T-helper 1 cell treated with Interleukin-12 subunit alpha and Interleukin-12 subunit beta and Interleukin-4 antibody, amounts not matched to agents 30 μg/mL and 1 μg/mL, for 36 hours (primary cell): Measurements from ENCODE around the gene ARFGAP2.

Experiments used
- H3K27ac Mint-ChIP-seq: one replicate; pipeline ENCODE4 v1.8.0; 2021; ENCODE audit warnings: mild to moderate bottlenecking, mixed read lengths
- H3K27me3 Mint-ChIP-seq: one replicate; pipeline ENCODE4 v1.8.0; 2021; ENCODE audit warnings: low read depth, mixed read lengths
- H3K36me3 Mint-ChIP-seq: one replicate; pipeline ENCODE4 v1.8.0; 2021; ENCODE audit warnings: low read depth, mixed read lengths
- H3K4me1 Mint-ChIP-seq: one replicate; pipeline ENCODE4 v1.8.0; 2021; ENCODE audit warnings: low read depth, mixed read lengths
- H3K4me3 Mint-ChIP-seq: one replicate; pipeline ENCODE4 v1.8.0; 2021; ENCODE audit warnings: mild to moderate bottlenecking, moderate library complexity, mixed read lengths
- H3K9me3 Mint-ChIP-seq: one replicate; pipeline ENCODE4 v1.8.0; 2021; ENCODE audit warnings: mixed read lengths

ARFGAP2 gene

GRCh38 chr11:47152953-47153950 lies 23.4 kb downstream of the ARFGAP2 start:
- Mint-ChIP-seq H3K4me1 (peaks cover 21% of the 10 kb centered on the region), H3K36me3 (peaks cover 7% of the 10 kb centered on the region), H3K9me3 (no peaks in the 10 kb centered on the region), H3K27ac (no peak overlapping the region), H3K4me3 (no peak overlapping the region), H3K27me3 (no peaks in the 10 kb centered on the region)

- H3K4me1 Mint-ChIP-seq, result peaks cover 21% of the 10 kb centered on the region
- H3K36me3 Mint-ChIP-seq, result peaks cover 7% of the 10 kb centered on the region
- H3K27me3 Mint-ChIP-seq, result no peaks in the 10 kb centered on the region
- H3K4me3 Mint-ChIP-seq, result no peak overlapping the region
- no peaks in the 10 kb centered on the region for H3K9me3 Mint-ChIP-seq
- no peak overlapping the region for H3K27ac Mint-ChIP-seq
Observed at GRCh38 chr11:47152126-47152952, 24.3 kb downstream of the ARFGAP2 start.

GRCh38 chr11:47149782-47150181 lies 26.9 kb downstream of the ARFGAP2 start:
- H3K9me3 Mint-ChIP-seq, result no peaks in the 10 kb centered on the region

GRCh38 chr11:47148903-47149531 lies 27.7 kb downstream of the ARFGAP2 start:
- Mint-ChIP-seq H3K27ac (no peak overlapping the region), H3K27me3 (no peaks in the 10 kb centered on the region), H3K36me3 (peaks cover 4% of the 10 kb centered on the region), H3K4me1 (peaks cover 5% of the 10 kb centered on the region), H3K4me3 (no peak overlapping the region), H3K9me3 (no peaks in the 10 kb centered on the region)

More at GRCh38 chr11:47149782-47150181, 26.9 kb downstream of the ARFGAP2 start:
- Mint-ChIP-seq H3K36me3 (peaks cover 4% of the 10 kb centered on the region), H3K4me3 (no peak overlapping the region), H3K27me3 (no peaks in the 10 kb centered on the region), H3K27ac (no peak overlapping the region), H3K4me1 (peaks cover 10% of the 10 kb centered on the region)

GRCh38 chr11:47148270-47148669 lies 28.4 kb downstream of the ARFGAP2 start:
- Mint-ChIP-seq H3K27ac (no peak overlapping the region), H3K4me1 (peaks cover 4% of the 10 kb centered on the region), H3K27me3 (no peaks in the 10 kb centered on the region), H3K4me3 (no peak overlapping the region), H3K9me3 (no peaks in the 10 kb centered on the region), H3K36me3 (peaks cover 3% of the 10 kb centered on the region)

- no peaks in the 10 kb centered on the region for H3K36me3 Mint-ChIP-seq
- no peaks in the 10 kb centered on the region for H3K27me3 Mint-ChIP-seq
- no peaks in the 10 kb centered on the region for H3K4me1 Mint-ChIP-seq
- no peaks in the 10 kb centered on the region for H3K9me3 Mint-ChIP-seq
- H3K27ac Mint-ChIP-seq, result no peak overlapping the region
- H3K4me3 Mint-ChIP-seq, result no peak overlapping the region
Observed at GRCh38 chr11:47147681-47148080, 29.0 kb downstream of the ARFGAP2 start.

GRCh38 chr11:47147250-47147649 lies 29.4 kb downstream of the ARFGAP2 start:
- no peaks in the 10 kb centered on the region for H3K27me3 Mint-ChIP-seq
- H3K27ac Mint-ChIP-seq, result no peak overlapping the region
- no peak overlapping the region for H3K4me3 Mint-ChIP-seq
- H3K4me1 Mint-ChIP-seq, result no peaks in the 10 kb centered on the region
- H3K9me3 Mint-ChIP-seq, result no peaks in the 10 kb centered on the region
- no peaks in the 10 kb centered on the region for H3K36me3 Mint-ChIP-seq

- Mint-ChIP-seq H3K4me1 (no peaks in the 10 kb centered on the region), H3K9me3 (no peaks in the 10 kb centered on the region), H3K27me3 (no peaks in the 10 kb centered on the region), H3K36me3 (no peaks in the 10 kb centered on the region), H3K27ac (no peak overlapping the region), H3K4me3 (no peak overlapping the region)
Observed at GRCh38 chr11:47144541-47144940, 32.1 kb downstream of the ARFGAP2 start.

- Mint-ChIP-seq H3K27ac (no peak overlapping the region), H3K36me3 (peaks cover 2% of the 10 kb centered on the region)
Observed at GRCh38 chr11:47143322-47143721, 33.4 kb downstream of the ARFGAP2 start.

GRCh38 chr11:47139878-47140277 lies 36.8 kb downstream of the ARFGAP2 start:
- Mint-ChIP-seq H3K9me3 (no peaks in the 10 kb centered on the region), H3K27ac (no peak overlapping the region), H3K4me1 (peaks cover 4% of the 10 kb centered on the region), H3K36me3 (peaks cover 8% of the 10 kb centered on the region), H3K27me3 (peaks cover 6% of the 10 kb centered on the region), H3K4me3 (no peak overlapping the region)

More at GRCh38 chr11:47143322-47143721, 33.4 kb downstream of the ARFGAP2 start:
- Mint-ChIP-seq H3K27me3 (no peaks in the 10 kb centered on the region), H3K9me3 (no peaks in the 10 kb centered on the region), H3K4me1 (peaks cover 4% of the 10 kb centered on the region), H3K4me3 (no peak overlapping the region)

- Mint-ChIP-seq H3K36me3 (peaks cover 8% of the 10 kb centered on the region), H3K4me1 (peaks cover 4% of the 10 kb centered on the region), H3K4me3 (no peak overlapping the region), H3K9me3 (no peaks in the 10 kb centered on the region), H3K27me3 (peaks cover 6% of the 10 kb centered on the region), H3K27ac (no peak overlapping the region)
Observed at GRCh38 chr11:47137476-47137875, 39.2 kb downstream of the ARFGAP2 start.

GRCh38 chr11:47136921-47137320 lies 39.8 kb downstream of the ARFGAP2 start:
- Mint-ChIP-seq H3K4me1 (peaks cover 4% of the 10 kb centered on the region), H3K36me3 (peaks cover 8% of the 10 kb centered on the region), H3K9me3 (no peaks in the 10 kb centered on the region), H3K27ac (no peak overlapping the region), H3K27me3 (peaks cover 6% of the 10 kb centered on the region), H3K4me3 (no peak overlapping the region)

GRCh38 chr11:47136327-47136726 lies 40.4 kb downstream of the ARFGAP2 start:
- no peaks in the 10 kb centered on the region for H3K9me3 Mint-ChIP-seq
- H3K4me3 Mint-ChIP-seq, result no peak overlapping the region
- H3K27ac Mint-ChIP-seq, result no peak overlapping the region

GRCh38 chr11:47132981-47133380 lies 43.7 kb downstream of the ARFGAP2 start:
- Mint-ChIP-seq H3K9me3 (no peaks in the 10 kb centered on the region), H3K4me1 (no peaks in the 10 kb centered on the region), H3K27ac (no peak overlapping the region)

More at GRCh38 chr11:47136327-47136726, 40.4 kb downstream of the ARFGAP2 start:
- Mint-ChIP-seq H3K36me3 (peaks cover 8% of the 10 kb centered on the region), H3K27me3 (peaks cover 6% of the 10 kb centered on the region), H3K4me1 (peaks cover 4% of the 10 kb centered on the region)

More at GRCh38 chr11:47132981-47133380, 43.7 kb downstream of the ARFGAP2 start:
- Mint-ChIP-seq H3K27me3 (peaks cover 6% of the 10 kb centered on the region), H3K36me3 (peaks cover 4% of the 10 kb centered on the region), H3K4me3 (no peak overlapping the region)
